ENCODE results near the gene SYNGAP1. TPM values are rescaled to one million over a fixed set of nuclear protein-coding genes. Genes with fewer than 3 reads are reported as not detected.

Gene SYNGAP1
- total and polyA plus RNA-seq, 12 donors, result 3.1 to 10.2 (median 5.7) TPM

GRCh38 chr6:33433001-33433543, 13.2 kb downstream of the SYNGAP1 start:
- intact Hi-C loops (cut with DNase I), result loop anchor here in 1 of 10 donors (10.0 kb wide), 1 partner anchor 262 kb away; no protein-coding TSS in a partner anchor
- Histone ChIP-seq H3K27me3 (no peaks in the 10 kb centered on the region), H3K27ac (peak overlapping the region in 6 of 10 donors; percentile 14 to 83 (median 66)), H3K4me1 (peaks cover 7 to 61% (median 49%) of the 10 kb centered on the region in 9 donors), H3K4me3 (peak overlapping the region in 1 of 10 donors; percentile 18), H3K9me3 (no peaks in the 10 kb centered on the region), H3K36me3 (peaks cover 0 to 33% (median 10%) of the 10 kb centered on the region in 9 donors)
- ATAC-seq (peak in 3 of 8 donors; percentile 3 to 21 (median 11)), DNase-seq (no peak)
- no peak for TF ChIP-seq CTCF (IDR thresholded peaks at IDR 0.05)
- 94 to 100% methylated on average over 1 of the region's 1 CpG for WGBS, 2 donors

- Histone ChIP-seq H3K36me3 (peaks cover 0 to 39% (median 10%) of the 10 kb centered on the region in 9 donors), H3K4me3 (peak overlapping the region in 2 of 10 donors; percentile 15 to 18), H3K4me1 (peaks cover 7 to 55% (median 43%) of the 10 kb centered on the region in 9 donors), H3K9me3 (no peaks in the 10 kb centered on the region), H3K27ac (peak overlapping the region in 7 of 10 donors; percentile 8 to 83 (median 64)), H3K27me3 (no peaks in the 10 kb centered on the region)
- ATAC-seq (peak; percentile 66 to 85 (median 75)), DNase-seq (peak in 1 of 2 donors; percentile 61)
- no peak for TF ChIP-seq CTCF (IDR thresholded peaks at IDR 0.05)
- 13 to 27% methylated on average over 12 to 16 of the region's 17 CpGs for WGBS, 2 donors
- intact Hi-C loops (cut with DNase I), result loop anchor here in 1 of 10 donors (10.0 kb wide), 1 partner anchor 261 kb away; no protein-coding TSS in a partner anchor
Measured at GRCh38 chr6:33433544-33434191, 13.8 kb downstream of the SYNGAP1 start.

DNA sequence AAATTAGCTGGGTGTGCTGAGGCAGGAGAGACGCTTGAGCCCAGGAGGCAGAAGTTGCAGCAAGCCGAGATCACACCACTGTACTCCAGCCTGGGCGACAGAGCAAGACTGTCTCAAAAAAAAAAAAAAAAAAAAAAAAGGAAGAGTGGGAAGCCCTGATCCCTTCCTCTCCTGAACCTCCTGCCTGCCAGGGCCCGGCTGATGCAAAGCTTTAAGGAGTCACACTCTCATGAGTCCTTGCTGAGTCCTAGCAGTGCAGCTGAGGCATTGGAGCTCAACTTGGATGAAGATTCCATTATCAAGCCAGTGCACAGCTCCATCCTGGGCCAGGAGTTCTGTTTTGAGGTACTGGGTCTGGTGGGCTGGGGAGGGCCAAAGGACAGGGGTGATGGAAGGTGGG, 15.1 kb downstream of the SYNGAP1 start:
- Histone ChIP-seq H3K4me3 (no peak overlapping the region), H3K9me3 (no peaks in the 10 kb centered on the region), H3K27ac (no peak overlapping the region), H3K4me1 (peaks cover 5 to 42% (median 32%) of the 10 kb centered on the region in 9 donors), H3K36me3 (peaks cover 0 to 48% (median 10%) of the 10 kb centered on the region in 9 donors), H3K27me3 (no peaks in the 10 kb centered on the region)
- DNase-seq, result no peak
- no peak for TF ChIP-seq CTCF (IDR thresholded peaks at IDR 0.05)
- WGBS, 2 donors, result 84 to 91% methylated on average over 4 of the region's 4 CpGs
- intact Hi-C loops (cut with DNase I), result loop anchor here in 1 of 10 donors (10.0 kb wide), 1 partner anchor 260 kb away; no protein-coding TSS in a partner anchor
- no peak for ATAC-seq

DNA sequence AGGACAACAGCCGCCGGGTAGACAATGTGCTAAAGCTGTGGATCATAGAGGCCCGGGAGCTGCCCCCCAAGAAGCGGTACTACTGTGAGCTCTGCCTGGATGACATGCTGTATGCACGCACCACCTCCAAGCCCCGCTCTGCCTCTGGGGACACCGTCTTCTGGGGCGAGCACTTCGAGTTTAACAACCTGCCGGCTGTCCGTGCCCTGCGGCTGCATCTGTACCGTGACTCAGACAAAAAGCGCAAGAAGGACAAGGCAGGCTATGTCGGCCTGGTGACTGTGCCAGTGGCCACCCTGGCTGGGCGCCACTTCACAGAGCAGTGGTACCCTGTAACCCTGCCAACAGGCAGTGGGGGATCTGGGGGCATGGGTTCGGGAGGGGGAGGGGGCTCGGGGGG, 17.8 kb downstream of the SYNGAP1 start:
- ATAC-seq (no peak), DNase-seq (no peak)
- intact Hi-C loops (cut with DNase I), result loop anchor here in 1 of 10 donors (10.0 kb wide), 1 partner anchor 257 kb away; no protein-coding TSS in a partner anchor
- Histone ChIP-seq H3K27ac (no peak overlapping the region), H3K36me3 (peaks cover 0 to 72% (median 10%) of the 10 kb centered on the region in 9 donors), H3K27me3 (no peaks in the 10 kb centered on the region), H3K4me3 (no peak overlapping the region), H3K4me1 (peaks cover 2 to 17% (median 9%) of the 10 kb centered on the region in 9 donors), H3K9me3 (no peaks in the 10 kb centered on the region)
- TF ChIP-seq CTCF (IDR thresholded peaks at IDR 0.05), result no peak
- WGBS, 2 donors, result 95% methylated on average over 18 of the region's 18 CpGs
